ENCODE data around the gene KIF26A. TPM values are rescaled to one million over a fixed set of nuclear protein-coding genes. Genes with fewer than 3 reads are reported as not detected.

The KIF26A gene
- total RNA-seq, 1 experiment from 2014 or later: 3.1 TPM

- CTCF ChIA-PET: no interaction called here
- Histone ChIP-seq H2AFZ (ENCODE audit: low read length) (no peak overlapping the region), H3K4me1 (ENCODE audit: insufficient read depth, low read length) (peaks cover 19% of the 10 kb centered on the region), H3K36me3 (ENCODE audit: low read depth, low read length) (no peaks in the 10 kb centered on the region), H3F3A (ENCODE audit: low read length, unreplicated experiment) (no peaks in the 10 kb centered on the region), H3K4me2 (ENCODE audit: low read length) (no peak overlapping the region), H3K27ac (ENCODE audit: low read length) (no peak overlapping the region), H3K9me2 (replicated peaks; ENCODE audit: low read length) (no peaks in the 10 kb centered on the region), H3K79me2 (ENCODE audit: low read length) (no peaks in the 10 kb centered on the region), H3K27me3 (ENCODE audit: low read length) (peaks cover 6% of the 10 kb centered on the region; the same call in 1 of the 2 replicates), H4K20me1 (ENCODE audit: low read length) (no peaks in the 10 kb centered on the region), H3K9ac (ENCODE audit: low read length) (no peak overlapping the region), H3K9me3 (ENCODE audit: low read length) (no peaks in the 10 kb centered on the region), H3K4me3 (ENCODE audit: low read length) (no peak overlapping the region)
- DNase-seq (no peak), ATAC-seq (no peak)
- TF ChIP-seq CTCF (conservative IDR thresholded peaks at IDR 0.05; ENCODE audit: low read depth, low read length) (no peak), EZH2phosphoT487 (IDR thresholded peaks at IDR 0.05; ENCODE audit: borderline replicate concordance, low read length) (no peak), EZH2 (IDR thresholded peaks at IDR 0.05; ENCODE audit: low read length, unreplicated experiment) (no peak)
- intact Hi-C loops (cut with micrococcal nuclease): no loop called here
- POLR2A ChIA-PET (ENCODE audit: unreplicated experiment): no interaction called here
- no TSS peak for BruUV-seq (replicated peaks)
Measured at GRCh38 chr14:104114421-104115130, 23.8 kb upstream of the KIF26A start.

GRCh38 chr14:104115131-104115600 lies 23.2 kb upstream of the KIF26A start:
- no peak overlapping the region for H3K27ac ChIP-seq (ENCODE audit: low read length)
- no peak overlapping the region for H3K4me3 ChIP-seq (ENCODE audit: low read length)
- no peaks in the 10 kb centered on the region for H3K9me2 ChIP-seq (replicated peaks; ENCODE audit: low read length)
- H4K20me1 ChIP-seq (ENCODE audit: low read length): no peaks in the 10 kb centered on the region
- no peaks in the 10 kb centered on the region for H3K9me3 ChIP-seq (ENCODE audit: low read length)
- TF ChIP-seq EZH2phosphoT487 (IDR thresholded peaks at IDR 0.05; ENCODE audit: borderline replicate concordance, low read length) (no peak), EZH2 (IDR thresholded peaks at IDR 0.05; ENCODE audit: low read length, unreplicated experiment) (no peak), CTCF (conservative IDR thresholded peaks at IDR 0.05; ENCODE audit: low read depth, low read length) (no peak)
- peaks cover 25% of the 10 kb centered on the region for H3K4me1 ChIP-seq (ENCODE audit: insufficient read depth, low read length)
- DNase-seq (no peak), ATAC-seq (no peak)
- no peaks in the 10 kb centered on the region for H3K79me2 ChIP-seq (ENCODE audit: low read length)
- ChIA-PET CTCF (no interaction called here), POLR2A (ENCODE audit: unreplicated experiment) (no interaction called here)
- intact Hi-C loops (cut with micrococcal nuclease): no loop called here
- H3K36me3 ChIP-seq (ENCODE audit: low read depth, low read length): no peaks in the 10 kb centered on the region
- H3F3A ChIP-seq (ENCODE audit: low read length, unreplicated experiment): no peaks in the 10 kb centered on the region
- no TSS peak for BruUV-seq (replicated peaks)
- no peak overlapping the region for H2AFZ ChIP-seq (ENCODE audit: low read length)
- no peak overlapping the region for H3K4me2 ChIP-seq (ENCODE audit: low read length)
- H3K9ac ChIP-seq (ENCODE audit: low read length): no peak overlapping the region
- H3K27me3 ChIP-seq (ENCODE audit: low read length): peaks cover 6% of the 10 kb centered on the region; the same call in 1 of the 2 replicates

- peak overlapping the region; percentile 74; the same call in 1 of the 2 replicates for H3K9ac ChIP-seq (ENCODE audit: low read length)
- no peak for ATAC-seq
- POLR2A ChIA-PET (ENCODE audit: unreplicated experiment): no interaction called here
Measured at GRCh38 chr14:104115691-104116287, 22.6 kb upstream of the KIF26A start.

More at GRCh38 chr14:104115691-104116287, 22.6 kb upstream of the KIF26A start:
- no peaks in the 10 kb centered on the region for H3K79me2 ChIP-seq (ENCODE audit: low read length)
- H3K27me3 ChIP-seq (ENCODE audit: low read length): peaks cover 6% of the 10 kb centered on the region; the same call in 1 of the 2 replicates
- CTCF ChIA-PET: no interaction called here
- no peaks in the 10 kb centered on the region for H4K20me1 ChIP-seq (ENCODE audit: low read length)
- H3K4me1 ChIP-seq (ENCODE audit: insufficient read depth, low read length): peaks cover 28% of the 10 kb centered on the region
- no peaks in the 10 kb centered on the region for H3K9me2 ChIP-seq (replicated peaks; ENCODE audit: low read length)
- TSS peak; percentile 49 for BruUV-seq (replicated peaks)
- H3K4me2 ChIP-seq (ENCODE audit: low read length): peak overlapping the region; percentile 97
- H2AFZ ChIP-seq (ENCODE audit: low read length): no peak overlapping the region
- H3K36me3 ChIP-seq (ENCODE audit: low read depth, low read length): no peaks in the 10 kb centered on the region
- no peak for DNase-seq
- H3K4me3 ChIP-seq (ENCODE audit: low read length): peak overlapping the region; percentile 78
- TF ChIP-seq EZH2 (IDR thresholded peaks at IDR 0.05; ENCODE audit: low read length, unreplicated experiment) (no peak), EZH2phosphoT487 (IDR thresholded peaks at IDR 0.05; ENCODE audit: borderline replicate concordance, low read length) (no peak), CTCF (conservative IDR thresholded peaks at IDR 0.05; ENCODE audit: low read depth, low read length) (no peak)
- no peak overlapping the region for H3K27ac ChIP-seq (ENCODE audit: low read length)
- no peaks in the 10 kb centered on the region for H3K9me3 ChIP-seq (ENCODE audit: low read length)
- intact Hi-C loops (cut with micrococcal nuclease): no loop called here
- no peaks in the 10 kb centered on the region for H3F3A ChIP-seq (ENCODE audit: low read length, unreplicated experiment)
